B cell (primary cell): Measurements from ENCODE around the gene OXSR1. TPM values are rescaled to one million over a fixed set of nuclear protein-coding genes. Genes with fewer than 3 reads are reported as not detected.
"Not testable (repeated sequence)": the region's sequence is repeated elsewhere in the genome, so short reads cannot be mapped to it uniquely, and the experiment has no call there.

Experiments used
- ATAC-seq: fragments of 200-7000 bp; cut with Tn5 transposase; one replicate; pipeline ENCODE4 v1.10.0; 2021; ENCODE audit warnings: low read depth, mild to moderate bottlenecking, moderate number of reproducible peaks, moderate library complexity
- CTCF ChIA-PET: fragments of 350-600 bp; sonication (Branson Sonifier 250); formaldehyde crosslinking; loops from one replicate; lab custom pipeline; 2021; ENCODE audit warnings: antibody characterized with exemption, inconsistent platforms; lab: Charles Lee
- POLR2A ChIA-PET: fragments of 350-600 bp; sonication (Branson Sonifier 250); formaldehyde crosslinking; loops from one replicate; lab custom pipeline; 2021; ENCODE audit warnings: antibody characterized with exemption; lab: Charles Lee
- DNase-seq: peaks from one replicate; pipeline ENCODE4 v3.0.0; 2013
- H2AFZ ChIP-seq: 2 replicates; pipeline ENCODE4 v1.6.1; 2012; ENCODE audit warnings: mild to moderate bottlenecking, low read depth, low read length; ENCODE audit not compliant: insufficient read depth, poor library complexity, severe bottlenecking
- H3K27ac ChIP-seq, 2 donors: 1 replicate in 1 of 2; 2 replicates in 1 of 2; pipeline ENCODE4 v1.5.1; 2012 to 2013; ENCODE audit warnings: low read length in 2 of 2, mild to moderate bottlenecking in 2 of 2, moderate library complexity in 1 of 2
- H3K27me3 ChIP-seq, 4 experiments: fragments of 200-600 bp in 1 of 4; sonication (generic) in 1 of 4; replicated peaks in 1 of 4; 1 replicate in 2 of 4; 2 replicates in 2 of 4; pipeline versions ENCODE4 v1.6.1 to v1.7.0; 2013 to 2016; ENCODE audit warnings: low read length in 3 of 4, mild to moderate bottlenecking in 2 of 4, mixed read lengths in 1 of 4, moderate library complexity in 1 of 4; ENCODE audit not compliant: insufficient read depth in 4 of 4, control insufficient read depth in 3 of 4; ENCODE audit errors: control extremely low read depth in 1 of 4
- H3K36me3 ChIP-seq, 2 experiments: replicated peaks in 1 of 2; 1 replicate in 1 of 2; 2 replicates in 1 of 2; pipeline versions ENCODE4 v1.6.1 to v1.7.1; 2013; ENCODE audit warnings: low read length in 1 of 2; ENCODE audit not compliant: insufficient read depth in 2 of 2, control insufficient read depth in 1 of 2; ENCODE audit errors: control extremely low read depth in 1 of 2, extremely low read depth in 1 of 2
- H3K4me1 ChIP-seq, 2 donors: fragments of 200-600 bp in 1 of 2; sonication (generic) in 1 of 2; 1 replicate in 1 of 2; 2 replicates in 1 of 2; pipeline versions ENCODE4 v1.5.1 to v1.6.1; 2013 to 2017; ENCODE audit warnings: low read length in 2 of 2; ENCODE audit not compliant: control insufficient read depth in 2 of 2, insufficient read depth in 2 of 2
- H3K4me2 ChIP-seq: replicated peaks from 2 replicates; pipeline ENCODE3; 2012; ENCODE audit warnings: mild to moderate bottlenecking, low read depth, low read length; ENCODE audit not compliant: poor library complexity, severe bottlenecking
- H3K4me3 ChIP-seq, 5 experiments: fragments of 200-600 bp in 1 of 5; sonication (generic) in 1 of 5; 1 replicate in 3 of 5; 2 replicates in 2 of 5; pipeline versions ENCODE4 v1.5.1 to v1.7.0; 2011 to 2016; ENCODE audit warnings: low read length in 4 of 5, mild to moderate bottlenecking in 4 of 5, low read depth in 2 of 5, control low read depth in 1 of 5, moderate library complexity in 1 of 5; ENCODE audit not compliant: insufficient read depth in 1 of 5; ENCODE audit errors: control extremely low read depth in 1 of 5, extremely low read depth in 1 of 5
- H3K79me2 ChIP-seq: fragments of 200-600 bp; sonication (generic); one replicate; pipeline ENCODE4 v1.6.0; 2016; ENCODE audit warnings: low read length; ENCODE audit not compliant: control insufficient read depth, insufficient read depth
- H3K9ac ChIP-seq: fragments of 200-600 bp; sonication (generic); 2 replicates; pipeline ENCODE4 v1.6.1; 2017; ENCODE audit warnings: mild to moderate bottlenecking, low read length, moderate library complexity
- H3K9me3 ChIP-seq, 3 donors: one replicate each; pipeline versions ENCODE4 v1.6.1 to v1.7.1; 2013; ENCODE audit warnings: low read length in 2 of 3; ENCODE audit not compliant: control insufficient read depth in 2 of 3, insufficient read depth in 1 of 3; ENCODE audit errors: control extremely low read depth in 1 of 3
- H4K20me1 ChIP-seq: 2 replicates; pipeline ENCODE4 v1.6.0; 2012; ENCODE audit warnings: mild to moderate bottlenecking, low read length; ENCODE audit not compliant: insufficient read depth, control insufficient read depth, poor library complexity, severe bottlenecking
- H3K27ac Mint-ChIP-seq: one replicate; pipeline ENCODE4 v1.8.0; 2021; ENCODE audit warnings: mixed read lengths
- H3K27me3 Mint-ChIP-seq: one replicate; pipeline ENCODE4 v1.8.0; 2021; ENCODE audit warnings: mixed read lengths
- H3K4me1 Mint-ChIP-seq: one replicate; pipeline ENCODE4 v1.8.0; 2021; ENCODE audit warnings: mixed read lengths
- H3K4me3 Mint-ChIP-seq: one replicate; pipeline ENCODE4 v1.8.0; 2021; ENCODE audit warnings: mixed read lengths
- H3K9me3 Mint-ChIP-seq: one replicate; pipeline ENCODE4 v1.8.0; 2022; ENCODE audit warnings: mixed read lengths; ENCODE audit not compliant: insufficient read depth
- CTCF ChIP-seq: fragments of 200-600 bp; IDR thresholded peaks from one replicate; pipeline ENCODE4 v1.8.0; 2022; ENCODE audit warnings: antibody characterized with exemption, mild to moderate bottlenecking
- EZH2 ChIP-seq: IDR thresholded peaks from 2 replicates; pipeline ENCODE4 v1.6.1; 2012; ENCODE audit warnings: borderline replicate concordance, low read depth, mild to moderate bottlenecking, moderate library complexity, low read length; ENCODE audit not compliant: insufficient read depth, poor library complexity, severe bottlenecking
- WGBS: methylation state at CpG from one replicate; pipeline ENCODE4 v1.1.5; 2013; ENCODE audit warnings: missing lambda C conversion rate; ENCODE audit not compliant: insufficient coverage; 5-methylcytosine and 5-hydroxymethylcytosine counted together
- intact Hi-C: fragments of 100-400 bp; cut with micrococcal nuclease; formaldehyde crosslinking; loops from one replicate; pipeline ENCODE4 v1.10.0; 2022
- polyA plus RNA-seq: library from polyadenylated mRNA; depleted of rRNA; stranded (reverse); fragments of >200 nt; gene quantifications from 2 replicates; pipeline ENCODE4 v1.2.3, GENCODE V29; 2012
- total RNA-seq, 2 donors: library from RNA; stranded (reverse); fragments of 120-200 nt in 1 of 2; gene quantifications; 1 replicate in 1 of 2; 2 replicates in 1 of 2; pipeline versions ENCODE4 v1.2.3 to v1.2.4, GENCODE V29; 2013 to 2022

OXSR1 gene
- total and polyA plus RNA-seq, 2 donors (not counting 1 experiment from before 2014, with no cell fraction given), result 15.5 to 41.5 TPM

GRCh38 chr3:38238416-38239008 lies 73.2 kb downstream of the OXSR1 start:
- peaks cover 18% of the 10 kb centered on the region for H3K9me3 Mint-ChIP-seq
- Histone ChIP-seq H3K4me1 (no peaks in the 10 kb centered on the region), H3K27ac (no peak overlapping the region), H3K9me3 (peaks cover 0 to 13% (median 9%) of the 10 kb centered on the region in 3 donors), H4K20me1 (no peaks in the 10 kb centered on the region), H3K36me3 (peaks cover 14 to 55% of the 10 kb centered on the region in 2 experiments), H3K4me3 (no peak overlapping the region), H3K4me2 (no peak overlapping the region), H3K27me3 (no peaks in the 10 kb centered on the region), H3K79me2 (no peaks in the 10 kb centered on the region), H2AFZ (no peak overlapping the region), H3K9ac (no peak overlapping the region)
- WGBS, result no CpG with 5 or more reads among the region's 2 CpGs
- no peaks in the 10 kb centered on the region for H3K27me3 Mint-ChIP-seq
- no peak for TF ChIP-seq CTCF
- TF ChIP-seq EZH2, result no peak
- ATAC-seq (no peak), DNase-seq (no peak)
- ChIA-PET POLR2A (no interaction called here), CTCF (interaction anchor here (1.0 kb wide), 1 partner anchor 18 kb away, joined by 3 read pairs; no protein-coding TSS in a partner anchor)
- H3K27ac Mint-ChIP-seq, result no peak overlapping the region
- no peaks in the 10 kb centered on the region for H3K4me1 Mint-ChIP-seq
- intact Hi-C loops, result no loop called here
- H3K4me3 Mint-ChIP-seq, result no peak overlapping the region

- H3K27ac ChIP-seq, H3K4me2 ChIP-seq, H3K27me3 ChIP-seq, H3K9ac ChIP-seq, H3K79me2 ChIP-seq, H3K4me3 Mint-ChIP-seq, H3K4me3 ChIP-seq, H3K4me1 Mint-ChIP-seq, POLR2A ChIA-PET, H2AFZ ChIP-seq, H3K27ac Mint-ChIP-seq, H3K27me3 Mint-ChIP-seq, CTCF ChIA-PET, H3K9me3 ChIP-seq, H4K20me1 ChIP-seq, DNase-seq, H3K4me1 ChIP-seq, ATAC-seq, intact Hi-C loops: not testable (repeated sequence)
- peaks cover 11% of the 10 kb centered on the region for H3K9me3 Mint-ChIP-seq
- peaks cover 1 to 44% of the 10 kb centered on the region in 2 experiments for H3K36me3 ChIP-seq
- WGBS, result 100% methylated on average over 1 of the region's 4 CpGs
These were observed 77.5 kb downstream of the OXSR1 start for GRCh38 chr3:38242812-38243211.
